ENCODE data around the gene ADAMTSL3. TPM values are rescaled to one million over a fixed set of nuclear protein-coding genes. Genes with fewer than 3 reads are reported as not detected.
A peak's percentile ranks its signal among the peaks of the same experiment; 100 is the strongest.

ADAMTSL3 gene
- total and polyA plus RNA-seq, 11 donors = 1.3 to 13.2 (median 7.3) TPM

DNA sequence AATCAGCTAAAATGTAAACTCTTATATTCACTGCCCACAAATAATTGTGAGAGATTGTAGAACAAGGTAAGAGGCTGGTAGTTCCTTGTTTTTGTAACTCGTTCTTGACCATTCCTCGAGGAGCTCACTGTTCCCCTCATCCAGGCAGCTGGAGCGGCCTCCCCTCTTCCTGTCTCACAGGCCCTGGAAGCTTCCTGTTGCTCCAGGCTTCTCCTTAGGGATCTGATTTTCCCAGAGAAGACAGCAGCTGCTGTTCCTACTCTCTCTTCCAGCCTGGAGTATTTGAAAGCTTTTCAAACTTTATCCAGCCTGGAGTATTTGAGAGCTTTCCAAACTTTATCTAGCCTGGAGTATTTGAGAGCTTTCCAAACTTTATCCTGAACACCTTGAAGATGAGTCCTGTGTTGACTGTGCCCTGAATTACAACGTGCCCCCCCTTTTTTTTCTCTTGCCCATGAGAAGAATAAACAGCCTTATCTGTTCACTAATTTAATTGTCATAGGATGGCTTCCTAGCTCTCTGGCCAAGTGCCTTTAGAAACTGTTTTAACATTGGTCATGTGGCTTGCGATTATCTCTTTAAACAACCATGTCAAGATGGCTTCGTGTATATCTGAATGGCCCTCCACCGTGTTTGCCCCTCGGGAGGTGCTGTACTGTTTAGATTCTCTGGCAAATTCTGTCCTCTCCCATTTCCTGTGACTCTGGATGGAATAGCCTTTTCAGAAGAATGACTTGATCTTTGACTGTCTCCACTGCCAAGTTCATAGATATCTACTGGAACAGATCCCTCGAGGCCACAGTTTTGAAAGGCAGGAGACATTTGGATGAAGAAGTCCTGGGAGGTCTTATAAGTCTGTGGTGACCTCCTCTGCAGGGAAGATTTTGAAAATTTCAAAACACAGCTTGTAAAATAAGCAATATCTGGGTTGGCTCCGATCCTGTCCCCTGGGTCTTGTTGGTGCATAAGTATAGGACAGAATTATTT lies 4.8 kb downstream of the ADAMTSL3 start:
- 40 to 46% (median 44%) methylated on average over 10 of the region's 10 CpGs for WGBS, 4 donors
- Histone ChIP-seq H3K27me3 (peaks cover 0 to 11% (median 0%) of the 10 kb centered on the region in 9 donors), H3K9me3 (peaks cover 0 to 3% (median 0%) of the 10 kb centered on the region in 12 donors), H3K36me3 (peaks cover 0 to 15% (median 0%) of the 10 kb centered on the region in 9 donors), H3K4me3 (no peak overlapping the region), H3K27ac (peak overlapping the region in 11 of 12 donors; percentile 17 to 90 (median 63)), H3K4me1 (peaks cover 0 to 55% (median 14%) of the 10 kb centered on the region in 12 donors)
- TF ChIP-seq CTCF (IDR thresholded peaks at IDR 0.05) = no peak
- TF ChIP-seq POLR2A (IDR thresholded peaks at IDR 0.05) = no peak
- ATAC-seq (peak; percentile 61 to 74 (median 70)), DNase-seq (peak; percentile 63 to 80 (median 72))
- intact Hi-C loops (cut with DNase I) = loop anchor here in 6 of 10 donors (2.0 to 10.0 kb wide), 6 partner anchors 39 to 376 kb away; no protein-coding TSS in a partner anchor

DNA sequence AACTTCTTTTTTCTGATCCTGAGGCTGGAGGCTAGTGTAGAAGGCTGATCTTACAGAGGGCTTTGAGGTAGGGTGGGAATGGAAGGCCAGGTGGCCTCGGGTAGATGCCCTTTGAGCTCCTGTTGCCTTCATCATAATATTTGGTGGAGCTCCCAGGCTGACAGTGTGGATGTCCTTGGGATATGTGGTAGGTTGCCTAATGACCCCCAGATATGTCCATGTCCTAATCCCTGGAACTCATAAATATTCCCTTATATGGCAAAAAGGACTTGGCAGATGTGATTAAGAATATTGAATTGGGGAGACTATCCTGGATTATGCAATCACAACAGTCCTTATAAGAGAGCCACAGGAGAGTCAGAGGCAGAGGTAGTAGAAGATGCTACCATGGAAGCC lies 5.5 kb downstream of the ADAMTSL3 start:
- WGBS, 4 donors = 60 to 78% (median 74%) methylated on average over 1 of the region's 1 CpG
- Histone ChIP-seq H3K4me3 (no peak overlapping the region), H3K9me3 (peaks cover 0 to 3% (median 0%) of the 10 kb centered on the region in 12 donors), H3K4me1 (peaks cover 0 to 50% (median 14%) of the 10 kb centered on the region in 12 donors), H3K36me3 (peaks cover 0 to 15% (median 0%) of the 10 kb centered on the region in 9 donors), H3K27ac (peak overlapping the region in 10 of 12 donors; percentile 17 to 90 (median 51)), H3K27me3 (peaks cover 0 to 7% (median 0%) of the 10 kb centered on the region in 9 donors)
- intact Hi-C loops (cut with DNase I) = loop anchor here in 6 of 10 donors (2.0 to 10.0 kb wide), 6 partner anchors 38 to 375 kb away; no protein-coding TSS in a partner anchor
- ATAC-seq (peak; percentile 4 to 42 (median 15)), DNase-seq (no peak)
- TF ChIP-seq POLR2A (IDR thresholded peaks at IDR 0.05) (no peak), CTCF (IDR thresholded peaks at IDR 0.05) (no peak)

DNA sequence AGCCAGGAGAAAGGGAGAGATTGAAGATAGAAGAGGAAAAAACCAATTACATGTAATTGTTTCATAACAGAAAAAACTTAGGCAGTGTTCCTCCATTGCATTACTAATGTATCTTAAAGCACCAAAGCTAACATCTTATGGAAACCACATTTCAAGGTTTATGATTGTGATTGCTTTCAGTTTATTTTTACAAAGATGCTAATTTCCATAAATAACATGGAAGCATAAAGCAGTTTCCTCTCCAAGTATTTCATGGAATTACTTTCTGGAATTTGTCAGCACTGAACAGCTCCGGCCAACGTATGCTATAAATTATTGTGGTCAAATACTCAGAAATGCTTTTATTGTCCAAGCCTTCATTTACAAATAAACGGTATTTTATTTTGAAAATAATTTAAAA lies 11.6 kb downstream of the ADAMTSL3 start:
- no peak for ATAC-seq
- WGBS, 4 donors = 63 to 71% (median 67%) methylated on average over 3 of the region's 3 CpGs
- H3K27ac ChIP-seq = peak overlapping the region in 1 of 12 donors; percentile 27

More for the DNA sequence above, 11.6 kb downstream of the ADAMTSL3 start:
- H3K9me3 ChIP-seq = peaks cover 0 to 17% (median 0%) of the 10 kb centered on the region in 12 donors
- no peak overlapping the region for H3K4me3 ChIP-seq
- no peak for DNase-seq
- no peak for TF ChIP-seq POLR2A (IDR thresholded peaks at IDR 0.05)
- no peak for TF ChIP-seq CTCF (IDR thresholded peaks at IDR 0.05)
- H3K4me1 ChIP-seq = peaks cover 0 to 8% (median 0%) of the 10 kb centered on the region in 12 donors
- H3K27me3 ChIP-seq = no peaks in the 10 kb centered on the region
- H3K36me3 ChIP-seq = peaks cover 0 to 7% (median 0%) of the 10 kb centered on the region in 9 donors
- intact Hi-C loops (cut with DNase I) = no loop called here

All from heart left ventricle (tissue), 16 donors.